Stimulated activated CD4-positive, alpha-beta T cell treated with anti-CD3 and anti-CD28 coated beads, Interleukin-4, amount 100 ng/mL, for 24 hours (primary cell): ENCODE results near the gene ZNF892.

Experiments used
- DNase-seq: peaks from one replicate; pipeline ENCODE4 v3.0.0-alpha.2; 2020

ZNF892 gene

DNA sequence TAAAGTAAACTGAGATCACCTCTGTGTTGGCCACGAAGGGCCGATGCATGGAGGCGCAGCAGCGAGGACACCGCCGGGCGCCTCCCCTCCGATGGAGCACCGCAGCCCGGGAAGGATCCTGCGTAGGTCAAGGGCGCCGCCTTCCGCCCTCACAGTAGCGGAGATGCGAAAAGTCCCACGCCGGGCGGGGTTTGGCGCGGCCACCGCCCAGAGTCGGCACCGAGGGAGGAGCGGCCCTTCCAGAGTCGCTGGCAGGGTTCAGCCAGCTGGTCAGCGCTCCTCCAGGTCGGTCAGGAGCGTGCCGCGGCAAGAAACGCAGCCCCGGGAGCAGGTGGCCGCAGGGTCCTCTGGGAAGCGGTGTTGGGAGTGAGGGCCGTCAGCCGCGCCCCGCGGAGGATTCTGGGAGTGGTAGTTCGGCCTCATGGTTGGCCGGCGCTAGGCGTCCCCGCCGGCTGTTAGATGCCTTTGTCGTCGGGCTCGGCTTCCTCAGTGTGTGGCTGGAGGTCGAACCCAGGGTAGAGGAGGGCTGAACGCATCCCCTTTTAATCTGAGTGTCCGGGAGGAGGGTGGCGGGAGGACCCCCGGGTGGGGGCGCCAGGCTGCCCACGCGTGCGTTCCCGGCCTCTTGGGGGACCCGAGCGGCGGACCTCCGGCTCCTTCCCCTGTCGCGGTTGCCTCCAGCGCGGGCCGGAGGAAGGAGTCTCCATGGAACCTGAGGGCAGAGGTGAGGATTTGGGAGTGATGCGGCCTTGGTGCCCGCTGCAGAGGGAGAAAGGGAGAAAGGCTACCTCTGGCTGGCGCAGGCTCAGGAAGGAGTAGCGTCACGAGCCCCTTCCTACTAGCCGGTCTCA is at the start of gene ZNF892:
Gene ZNF892 (plus strand): TSS at position 411 of the 851 bp plus-strand sequence. CDS start 295 bp downstream, at position 706.
- peak; percentile 82 for DNase-seq

DNA sequence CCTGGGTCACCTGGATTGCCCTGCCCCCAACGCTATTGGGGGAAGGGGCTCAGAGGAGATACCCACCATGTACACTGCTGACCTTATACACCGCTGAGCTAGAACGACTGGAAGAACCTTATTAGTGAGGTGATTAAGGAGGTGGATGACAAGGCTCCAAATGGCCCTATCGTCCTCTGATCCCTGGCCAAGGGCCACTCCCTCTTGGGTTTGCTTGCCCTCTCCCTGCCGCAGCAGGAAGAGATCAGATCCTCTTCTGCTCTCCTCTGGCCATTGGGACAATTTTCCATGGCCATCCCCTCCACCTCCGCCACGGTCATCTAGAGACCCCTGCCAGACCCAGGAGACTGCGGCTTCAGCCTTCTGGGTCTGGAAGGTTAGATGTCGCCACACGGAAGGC is 48.9 kb upstream of the ZNF892 start:
- no peak for DNase-seq

DNA sequence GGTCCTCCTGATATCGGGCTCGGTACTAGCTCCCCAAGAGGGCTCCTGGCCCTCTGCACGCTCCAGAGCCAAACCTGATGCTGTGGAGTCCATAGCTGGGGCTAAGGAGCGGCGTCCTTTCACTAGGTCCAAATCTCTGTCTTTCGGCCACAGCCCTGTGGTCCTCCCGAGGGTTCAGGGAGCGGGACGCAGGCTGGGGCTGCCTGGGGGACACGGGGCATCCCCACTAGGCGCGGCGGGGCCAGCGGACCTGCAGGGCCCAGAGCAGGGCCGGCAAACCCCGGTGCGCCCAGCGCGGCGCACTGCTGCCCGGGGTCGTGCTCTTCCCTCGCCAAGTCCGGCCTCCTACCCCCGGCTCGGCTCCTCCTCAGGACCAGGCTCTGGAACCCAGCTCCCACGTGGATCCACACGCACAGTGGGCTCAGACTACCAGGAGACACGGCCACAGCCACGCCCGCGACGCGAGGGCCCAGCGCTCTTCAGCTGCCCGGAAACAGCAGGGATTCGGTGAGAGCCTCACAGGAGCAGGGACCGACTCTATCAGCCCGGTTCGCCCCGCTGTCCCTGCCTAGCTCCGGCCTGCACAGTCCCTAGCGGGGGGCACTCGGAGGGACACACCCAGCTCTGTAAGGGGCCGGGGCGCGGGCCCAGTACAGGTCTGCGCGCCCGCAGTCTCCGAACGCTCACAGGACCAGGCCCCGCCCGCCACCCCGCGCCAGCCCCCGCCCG is 48.3 kb upstream of the ZNF892 start:
- peak; percentile 32 for DNase-seq

DNA sequence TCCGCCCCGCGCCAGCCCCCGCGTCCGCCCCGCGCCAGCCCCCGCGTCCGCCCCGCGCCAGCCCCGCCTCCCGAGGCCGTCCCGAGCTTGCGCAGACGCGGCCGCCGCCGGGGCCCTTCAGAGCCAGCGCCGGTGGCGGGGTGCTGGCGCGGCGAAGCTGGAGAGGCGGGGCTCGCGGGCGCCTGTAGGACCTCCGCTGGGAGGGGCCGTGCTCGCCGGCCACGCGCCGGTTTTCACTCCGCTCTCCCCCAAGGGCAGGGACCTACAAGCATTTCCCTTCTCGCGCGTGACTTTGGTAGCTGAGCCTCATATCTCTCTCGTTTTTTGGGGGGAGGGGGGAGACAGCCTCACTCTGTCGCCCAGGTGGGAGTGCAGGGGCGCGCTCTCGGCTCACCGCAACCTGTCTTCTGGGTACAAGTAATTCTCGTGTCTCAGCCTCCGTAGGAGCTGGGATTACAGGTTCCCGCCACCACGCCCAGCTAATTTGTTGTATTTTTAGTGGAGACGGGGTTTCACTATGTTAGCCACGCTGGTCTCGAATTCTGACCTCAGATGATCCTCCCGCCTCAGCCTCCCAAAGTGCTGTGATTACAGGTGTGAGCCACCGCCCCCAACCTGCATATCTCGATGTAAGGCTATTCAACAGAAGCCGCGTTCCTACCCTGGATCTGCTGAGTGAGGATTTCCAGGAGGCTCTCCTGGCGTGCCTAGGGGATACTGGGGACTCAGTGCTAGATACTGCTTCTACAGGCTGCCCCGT is 47.5 kb upstream of the ZNF892 start, which contains the start of gene ZNF514:
Gene ZNF514 (minus strand): TSS at position 159 of the 760 bp plus-strand sequence. CDS start 6,595 bp downstream, outside the sequence.
- peak; percentile 74 for DNase-seq

DNA sequence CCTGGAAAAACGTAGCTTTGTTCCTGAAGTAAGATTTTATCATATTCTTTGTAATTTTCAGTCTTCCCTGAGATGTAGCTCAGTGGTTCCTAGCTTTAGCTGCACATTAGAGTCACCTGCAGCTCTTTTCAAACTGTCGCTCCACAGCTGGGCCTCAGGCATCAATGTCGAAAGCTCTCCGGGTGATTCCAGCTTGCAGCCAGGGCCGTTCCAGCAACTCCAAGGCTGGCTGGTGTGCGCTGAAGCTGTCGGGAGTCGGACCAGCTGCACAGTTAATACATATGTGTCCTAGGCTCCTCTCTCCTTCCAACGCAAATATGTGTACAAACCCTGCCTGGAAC is 42.3 kb upstream of the ZNF892 start:
- no peak for DNase-seq

DNA sequence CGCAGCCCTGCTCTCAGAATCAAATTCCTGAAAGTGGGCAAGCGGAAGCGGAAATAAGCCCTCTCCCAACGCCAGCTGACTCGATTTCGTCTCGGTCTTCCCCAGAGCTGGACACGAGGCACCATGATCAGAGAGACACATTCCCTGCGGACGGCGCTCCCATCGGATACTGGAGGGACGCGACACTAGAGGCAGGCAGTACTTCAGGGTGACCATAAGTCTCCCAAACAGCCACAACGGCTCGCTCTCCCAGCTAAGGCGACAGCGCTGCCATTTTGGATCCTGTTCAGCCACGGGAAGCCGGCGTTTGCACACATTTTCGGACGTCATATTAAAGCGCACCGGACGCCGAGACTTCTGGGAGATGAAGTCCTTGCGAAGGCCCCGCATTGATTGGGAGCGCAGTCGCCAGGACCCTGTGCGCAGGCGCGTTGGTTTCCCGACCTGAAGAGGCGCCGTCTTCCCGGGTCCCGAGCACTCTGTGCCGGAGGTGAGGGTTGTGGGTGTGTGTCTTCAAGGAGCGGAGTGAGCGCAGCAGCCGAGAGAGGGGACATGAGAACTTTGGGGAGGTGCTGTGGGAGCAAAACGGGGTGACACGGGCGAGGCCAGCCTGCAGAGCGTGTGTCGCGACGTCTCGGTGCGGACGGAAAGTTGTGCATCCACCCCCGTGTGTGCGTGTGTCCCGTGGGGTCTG is 41.8 kb upstream of the ZNF892 start, which contains the start of gene ZNF2:
Gene ZNF2 (plus strand): TSS at position 439 of the 694 bp plus-strand sequence. CDS start 10,418 bp downstream, outside the sequence.
- DNase-seq: peak; percentile 98

DNA sequence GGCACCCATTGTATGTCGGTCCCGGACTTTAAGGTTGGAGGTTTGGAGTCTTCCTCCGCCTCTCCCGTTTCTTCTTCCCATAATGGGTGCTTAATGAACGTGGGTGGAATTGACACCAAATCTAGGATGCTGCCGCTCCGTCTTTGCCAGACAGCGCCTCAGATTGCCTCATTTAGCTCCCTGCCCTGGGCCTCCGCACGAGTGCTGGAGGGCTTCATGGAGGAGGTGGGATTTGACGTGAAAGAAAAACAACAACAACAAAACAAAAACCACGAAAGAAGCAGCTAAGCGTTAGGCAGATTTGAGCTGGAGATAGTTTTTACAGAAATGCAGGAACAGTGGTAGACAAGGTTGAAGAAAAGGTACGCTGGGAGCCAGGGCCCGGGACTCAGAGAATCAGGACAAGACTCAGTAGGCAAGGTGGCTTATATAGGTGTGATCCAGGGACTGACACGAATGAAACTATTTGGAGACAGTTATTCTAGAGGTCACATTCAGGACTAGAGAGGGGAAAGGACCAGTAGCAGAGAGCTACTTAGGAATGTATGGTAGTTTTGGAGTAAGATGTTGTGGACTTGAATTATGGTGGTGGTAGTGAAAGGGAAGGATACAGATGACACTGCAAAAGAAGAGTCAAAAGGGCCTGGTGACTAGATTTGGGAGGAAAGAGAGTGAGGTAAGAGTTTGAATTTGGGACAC is 41.1 kb upstream of the ZNF892 start:
- no peak for DNase-seq

DNA sequence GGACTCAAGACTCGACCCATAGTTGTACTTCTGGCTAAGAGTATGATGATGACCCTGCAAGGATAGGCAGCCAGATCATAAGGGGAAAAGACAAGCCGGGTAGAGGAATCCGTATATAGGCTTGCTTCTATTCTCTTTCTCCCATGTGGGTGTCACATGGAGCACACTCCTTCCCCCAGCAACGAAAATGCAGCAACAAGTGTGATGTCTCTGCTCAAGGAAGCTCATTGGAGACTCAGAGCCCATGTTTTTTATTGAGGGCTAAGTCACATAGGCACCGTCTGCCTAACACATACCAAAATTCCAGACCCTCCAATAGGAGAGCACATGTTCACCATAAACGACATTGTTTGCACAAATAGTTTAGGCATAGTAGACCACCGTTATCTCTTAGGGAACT is 35.4 kb upstream of the ZNF892 start:
- DNase-seq: no peak

DNA sequence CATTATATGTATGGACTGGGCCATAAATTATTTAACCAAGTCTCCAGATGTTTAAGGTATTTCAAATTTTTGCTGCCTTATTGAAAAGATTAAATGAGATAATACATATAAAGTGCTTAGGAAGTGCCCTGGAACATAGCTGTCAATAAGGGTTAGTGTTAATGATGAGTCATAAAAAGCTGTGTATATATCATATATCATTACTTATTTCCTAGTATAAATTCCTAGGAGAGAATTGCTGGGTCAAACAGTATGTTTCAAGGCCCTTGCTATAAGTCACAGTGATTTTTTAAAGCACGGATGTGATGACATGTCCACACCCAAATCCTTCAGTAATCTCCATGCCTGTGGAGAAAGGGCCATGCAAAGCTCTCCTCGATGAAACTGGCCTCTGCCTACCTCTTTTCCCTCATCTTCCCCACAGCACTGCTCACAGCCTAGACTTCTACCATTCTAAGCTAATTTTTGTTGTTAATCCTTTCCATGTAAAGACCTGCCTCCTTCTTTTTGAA is 33.2 kb upstream of the ZNF892 start:
- DNase-seq: no peak

DNA sequence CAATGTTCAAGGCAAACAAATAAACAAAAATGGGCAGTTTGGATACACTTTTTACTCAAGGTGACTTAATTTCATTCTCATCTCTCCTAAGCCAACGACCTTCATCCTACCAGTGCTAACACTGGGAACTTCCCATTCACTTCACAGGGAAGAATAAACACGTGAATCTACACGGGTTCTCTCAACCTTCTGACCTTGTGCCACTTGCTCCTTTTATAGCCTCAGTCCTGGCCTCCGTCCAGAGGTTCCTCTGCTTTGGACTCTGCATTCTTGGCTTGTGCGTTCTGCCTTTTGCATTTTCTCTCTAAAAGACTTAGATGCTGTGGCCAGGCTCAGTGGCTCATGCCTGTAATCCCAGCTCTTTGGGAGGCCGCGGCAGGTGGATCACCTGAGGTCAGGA is 27.9 kb upstream of the ZNF892 start:
- DNase-seq: no peak

DNA sequence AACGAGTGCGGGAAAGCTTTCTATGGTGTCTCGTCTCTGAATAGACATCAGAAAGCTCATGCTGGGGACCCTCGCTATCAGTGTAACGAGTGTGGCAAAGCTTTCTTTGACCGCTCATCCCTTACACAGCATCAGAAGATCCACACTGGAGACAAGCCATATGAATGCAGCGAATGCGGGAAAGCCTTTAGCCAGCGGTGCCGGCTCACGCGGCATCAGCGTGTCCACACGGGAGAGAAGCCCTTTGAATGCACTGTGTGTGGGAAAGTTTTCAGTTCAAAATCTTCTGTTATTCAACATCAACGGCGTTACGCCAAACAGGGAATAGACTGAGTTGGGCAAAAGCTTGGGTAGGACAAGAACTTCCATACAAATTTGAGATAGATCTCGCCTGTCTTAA is 25.5 kb upstream of the ZNF892 start:
- DNase-seq: no peak

DNA sequence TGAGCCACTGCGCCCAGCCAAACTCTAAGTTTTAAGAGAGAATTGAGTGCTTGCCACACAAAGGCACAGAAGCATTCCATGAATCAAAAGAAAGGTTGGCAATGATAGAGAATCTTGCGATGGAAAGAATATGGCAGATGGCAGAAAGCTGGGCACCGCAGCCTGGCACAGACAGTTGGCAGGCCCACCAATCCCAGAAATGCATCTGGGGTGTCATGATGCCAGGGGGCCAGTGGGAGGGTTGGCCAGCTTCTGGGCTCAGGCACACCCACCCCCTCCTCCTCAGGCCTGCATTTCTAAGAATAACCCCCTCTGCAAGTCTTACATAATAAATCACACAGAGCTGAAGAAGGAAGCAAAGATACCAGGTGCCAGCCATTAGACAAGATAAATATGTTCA is 22.1 kb upstream of the ZNF892 start:
- no peak for DNase-seq

DNA sequence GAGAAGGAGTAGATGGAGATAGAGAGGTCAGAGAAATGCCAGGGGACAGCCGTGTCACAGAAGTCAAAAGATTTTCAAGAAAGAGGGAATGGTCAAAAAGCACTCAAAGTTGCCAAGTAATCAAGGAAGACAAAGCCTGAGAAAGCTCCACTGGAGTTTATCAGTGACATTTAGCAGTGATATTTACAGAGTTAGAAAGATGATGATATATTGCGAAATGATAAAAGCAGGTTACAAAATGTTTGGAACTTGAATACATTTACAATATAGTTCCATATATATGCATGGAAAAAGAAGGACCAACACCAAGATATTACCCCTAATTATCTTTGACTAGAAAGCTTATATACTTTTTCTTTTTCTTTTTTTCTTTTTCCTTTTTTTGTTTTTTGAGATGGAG is 21.3 kb upstream of the ZNF892 start:
- no peak for DNase-seq

DNA sequence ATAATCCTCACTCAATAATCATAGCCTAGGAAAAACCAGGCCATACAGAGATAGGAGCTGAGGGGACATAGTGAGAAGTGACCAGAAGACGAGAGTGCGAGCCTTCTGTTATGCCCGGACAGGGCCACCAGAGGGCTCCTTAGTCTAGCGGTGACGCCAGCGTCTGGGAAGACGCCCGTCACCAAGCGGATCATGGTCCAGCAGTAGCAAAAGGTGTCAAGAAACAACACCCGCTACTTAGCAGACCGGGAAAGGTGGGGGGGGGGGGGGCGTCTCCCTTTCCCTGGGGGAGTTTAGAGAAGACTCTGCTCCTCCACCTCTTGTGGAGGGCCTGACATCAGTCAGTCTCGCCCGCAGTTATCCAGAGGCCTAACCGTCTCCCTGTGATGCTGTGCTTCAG is 14.4 kb upstream of the ZNF892 start:
- peak; percentile 45 for DNase-seq

DNA sequence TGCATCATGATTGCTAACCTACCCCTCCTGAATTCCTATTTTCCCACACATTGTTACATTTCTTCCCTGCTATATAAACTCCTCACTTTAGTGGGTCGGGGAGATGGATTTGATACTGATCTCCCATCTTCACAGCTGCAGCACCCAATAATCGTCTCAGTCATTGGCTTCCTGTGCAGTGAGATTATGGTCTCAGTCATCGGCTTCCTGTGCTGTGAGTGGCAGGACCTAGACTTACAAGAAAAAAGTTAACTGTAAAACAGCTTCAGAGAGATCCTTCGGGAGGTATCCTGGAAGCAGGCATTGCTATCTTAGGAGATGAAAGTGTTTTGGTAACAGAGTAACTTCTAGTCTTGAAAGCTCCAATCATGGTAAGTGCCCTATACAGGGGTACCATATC is 3.4 kb upstream of the ZNF892 start:
- DNase-seq: no peak

DNA sequence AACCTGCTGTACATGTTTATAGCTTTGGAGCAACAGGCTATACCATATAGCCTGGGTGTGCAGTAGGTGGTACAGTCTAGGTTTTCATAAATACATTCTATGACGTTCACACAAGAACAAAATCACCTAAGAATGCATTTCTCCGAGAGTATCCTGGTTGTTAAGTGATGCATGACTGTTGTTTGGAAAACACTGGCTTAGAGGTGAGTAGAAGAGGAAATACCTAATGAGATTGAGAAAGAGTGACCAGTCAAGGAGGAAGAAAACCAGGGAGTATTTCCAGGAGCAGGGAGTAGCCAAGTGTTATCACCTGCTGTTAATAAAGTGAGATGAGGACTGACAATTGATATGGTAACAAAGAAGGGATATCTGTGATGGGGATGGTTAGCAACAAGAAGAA is 2.9 kb upstream of the ZNF892 start:
- no peak for DNase-seq

DNA sequence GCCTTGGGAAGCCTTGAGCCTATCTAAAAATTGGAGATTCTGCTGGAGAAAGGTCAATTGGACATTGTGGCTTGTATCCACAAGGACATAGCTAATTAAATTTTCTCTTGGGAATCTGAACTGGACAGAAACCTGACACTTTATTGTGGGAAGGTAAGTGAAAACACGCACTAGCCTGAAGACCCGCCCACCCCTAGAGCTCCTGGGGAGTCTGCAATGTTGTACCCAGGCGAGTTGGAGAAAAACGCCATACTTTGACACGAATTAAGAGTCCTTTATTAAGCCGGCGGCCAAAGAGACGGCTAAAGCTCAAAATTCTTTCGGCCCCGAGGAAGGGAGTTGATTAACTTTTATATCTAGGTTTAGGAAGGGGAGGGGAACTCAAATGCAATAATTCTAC is 1.2 kb upstream of the ZNF892 start:
- no peak for DNase-seq

DNA sequence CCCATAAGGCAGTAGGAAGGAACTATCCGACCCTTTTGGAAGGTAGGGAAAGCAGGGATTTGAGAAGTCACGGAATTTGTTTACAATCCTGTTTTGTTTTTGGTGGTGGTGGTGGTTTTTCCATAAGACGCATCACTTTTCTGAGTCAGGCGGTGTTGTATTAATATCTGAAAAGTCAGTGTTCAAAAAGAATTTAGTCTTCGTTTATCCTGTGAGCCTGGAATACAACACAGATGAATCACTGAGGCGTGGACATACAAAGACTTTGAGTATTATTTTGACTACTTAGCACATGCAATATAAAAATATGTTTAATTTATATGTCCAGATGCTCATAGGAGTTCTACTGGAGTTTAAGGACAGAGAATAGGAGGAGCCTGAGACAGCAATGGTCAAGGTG is 785 bp downstream of the ZNF892 start:
- DNase-seq: no peak

DNA sequence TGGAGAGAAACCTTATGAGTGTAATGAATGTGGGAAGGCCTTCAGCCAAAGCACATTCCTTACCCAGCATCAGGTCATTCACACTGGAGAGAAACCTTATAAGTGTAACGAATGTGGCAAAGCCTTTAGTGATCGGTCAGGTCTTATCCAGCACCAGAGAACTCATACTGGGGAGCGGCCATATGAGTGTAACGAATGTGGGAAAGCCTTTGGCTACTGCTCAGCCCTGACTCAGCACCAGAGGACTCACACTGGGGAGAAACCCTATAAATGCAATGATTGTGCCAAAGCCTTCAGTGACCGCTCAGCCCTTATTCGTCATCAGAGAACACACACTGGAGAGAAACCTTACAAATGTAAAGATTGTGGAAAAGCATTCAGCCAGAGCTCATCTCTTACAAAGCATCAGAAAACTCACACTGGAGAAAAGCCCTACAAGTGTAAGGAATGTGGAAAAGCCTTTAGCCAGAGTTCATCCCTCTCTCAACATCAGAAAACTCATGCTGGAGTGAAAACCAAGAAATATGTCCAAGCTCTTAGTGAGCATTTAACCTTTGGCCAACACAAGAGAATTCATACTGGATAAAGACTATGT is 7.8 kb downstream of the ZNF892 start:
- no peak for DNase-seq

DNA sequence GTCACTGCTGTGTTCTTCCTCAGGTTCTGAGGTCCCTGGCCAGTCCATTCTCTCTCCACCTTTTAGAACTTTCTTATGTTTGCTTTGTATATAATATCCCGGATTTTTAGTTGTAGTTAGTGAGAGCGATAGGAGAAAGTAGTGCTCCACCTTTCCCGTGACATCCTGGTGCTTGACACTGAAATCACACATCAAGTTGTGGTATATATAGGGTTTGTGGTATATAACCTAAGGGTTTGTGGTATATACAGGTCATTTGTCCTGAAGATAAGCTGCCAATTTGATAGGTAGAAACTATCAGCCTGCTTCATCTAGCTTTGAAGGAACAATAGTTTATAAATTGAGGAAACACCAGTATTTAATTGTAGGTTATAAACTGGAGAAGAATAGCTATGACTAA is 13.1 kb downstream of the ZNF892 start:
- no peak for DNase-seq

DNA sequence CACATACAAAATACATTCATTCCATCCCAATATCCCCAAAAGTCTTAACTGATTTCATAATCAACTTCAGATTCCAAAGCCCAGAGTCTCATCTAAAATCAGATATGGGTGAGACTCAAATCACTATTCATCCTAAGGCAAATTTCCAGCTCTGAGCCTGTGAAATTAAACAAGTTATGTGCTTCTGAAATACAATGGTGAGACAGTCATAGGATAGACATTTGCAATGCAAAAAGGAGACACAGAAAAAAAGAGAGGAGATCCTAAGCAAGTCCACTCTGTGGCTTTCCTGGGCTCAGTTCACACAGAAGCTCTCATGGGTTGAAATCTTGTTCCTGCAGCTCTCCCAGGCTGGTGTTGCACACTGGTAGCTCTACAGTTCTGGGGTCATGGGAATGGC is 18.3 kb downstream of the ZNF892 start:
- DNase-seq: no peak

DNA sequence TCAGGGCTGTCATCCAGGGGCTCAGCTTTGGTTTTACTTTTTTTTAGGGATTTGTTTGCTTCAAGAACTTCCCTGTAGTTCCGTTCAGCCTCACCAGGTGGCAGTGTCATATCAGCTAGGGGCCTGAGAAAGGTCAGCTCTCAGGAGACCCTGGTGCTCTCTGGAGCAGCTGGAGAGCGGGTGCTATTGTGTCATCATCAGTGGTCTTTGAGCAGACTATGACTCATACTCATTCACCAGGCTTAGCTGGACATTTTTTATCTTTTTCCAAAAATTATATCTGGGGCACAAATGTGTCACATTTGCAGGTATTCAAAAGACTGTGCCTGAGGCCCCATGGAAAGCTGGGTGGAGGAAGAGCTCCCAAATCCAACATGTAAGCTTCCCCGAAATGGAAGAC is 24.4 kb downstream of the ZNF892 start:
- no peak for DNase-seq
